Peyer's patch (tissue), 4 donors: ENCODE results near the gene KRT9. TPM values are rescaled to one million over a fixed set of nuclear protein-coding genes. Genes with fewer than 3 reads are reported as not detected.
A peak's percentile ranks its signal among the peaks of the same experiment; 100 is the strongest.

ENCODE experiments used
- DNase-seq, 3 donors: peaks; one replicate each; pipeline ENCODE4 v3.0.0-alpha.2; 2017 to 2019
- H3K27ac ChIP-seq, 4 donors: fragments of 200-600 bp; sonication (generic); one replicate each; pipeline ENCODE4 v1.5.1; 2016 to 2019
- H3K27me3 ChIP-seq, 2 donors: fragments of 200-600 bp; sonication (generic); one replicate each; pipeline ENCODE4 v1.5.1; 2019
- H3K36me3 ChIP-seq, 3 donors: fragments of 200-600 bp; sonication (generic); one replicate each; pipeline ENCODE4 v1.5.1; 2016 to 2019
- H3K4me1 ChIP-seq, 4 donors: fragments of 200-600 bp; sonication (generic); one replicate each; pipeline ENCODE4 v1.5.1; 2016 to 2019
- H3K4me3 ChIP-seq, 4 donors: fragments of 200-600 bp; sonication (generic); 1 replicate in 3 of 4; 2 replicates in 1 of 4; pipeline ENCODE4 v1.5.1; 2016 to 2019; ENCODE audit warnings: mild to moderate bottlenecking in 1 of 4
- H3K9me3 ChIP-seq, 4 donors: fragments of 200-600 bp; sonication (generic); one replicate each; pipeline ENCODE4 v1.5.1; 2016 to 2019; ENCODE audit warnings: mild to moderate bottlenecking in 1 of 4
- CTCF ChIP-seq, 6 experiments: fragments of 450-650 bp in 4 of 6; fragments of 200-600 bp in 2 of 6; sonication (generic) in 1 of 6; IDR thresholded peaks; one replicate each; pipeline ENCODE4 v1.5.1; 2017 to 2019; ENCODE audit warnings: antibody characterized with exemption in 6 of 6, mild to moderate bottlenecking in 3 of 6, moderate library complexity in 1 of 6
- POLR2A ChIP-seq, 2 donors: fragments of 450-650 bp; IDR thresholded peaks; one replicate each; pipeline ENCODE4 v1.5.1; 2017; ENCODE audit warnings: antibody characterized with exemption in 2 of 2, mild to moderate bottlenecking in 2 of 2, moderate library complexity in 2 of 2
- total RNA-seq, 4 donors: library from RNA; depleted of rRNA; stranded (reverse); fragments of >200 nt; gene quantifications; one replicate each; pipeline ENCODE4 v1.1.0, GENCODE V29; 2016

Gene KRT9
- total RNA-seq, 4 donors from 2014 or later = not detected

- TF ChIP-seq CTCF (IDR thresholded peaks at IDR 0.05) = no peak
- no peak for TF ChIP-seq POLR2A (IDR thresholded peaks at IDR 0.05)
- peak overlapping the region in 1 of 4 donors; percentile 12 for H3K27ac ChIP-seq
- H3K9me3 ChIP-seq = peaks cover 0 to 3% (median 0%) of the 10 kb centered on the region in 4 donors
- no peaks in the 10 kb centered on the region for H3K36me3 ChIP-seq
- H3K4me1 ChIP-seq = peaks cover 0 to 34% (median 3%) of the 10 kb centered on the region in 4 donors
- DNase-seq = no peak
- H3K4me3 ChIP-seq = no peak overlapping the region
- H3K27me3 ChIP-seq = no peaks in the 10 kb centered on the region
Measured at GRCh38 chr17:41551365-41551764, 20.5 kb downstream of the KRT9 start.

- peak in 2 of 3 donors; percentile 83 to 88 for DNase-seq
Measured at GRCh38 chr17:41549596-41550039, 22.2 kb downstream of the KRT9 start.

GRCh38 chr17:41548844-41549595 is 22.8 kb downstream of the KRT9 start:
- H3K9me3 ChIP-seq = peaks cover 0 to 3% (median 0%) of the 10 kb centered on the region in 4 donors
- peak overlapping the region; percentile 35 to 95 (median 90) for H3K27ac ChIP-seq
- H3K4me3 ChIP-seq = peak overlapping the region in 3 of 4 donors; percentile 1 to 48 (median 35)
- no peaks in the 10 kb centered on the region for H3K36me3 ChIP-seq
- peak; percentile 74 to 94 (median 94) for DNase-seq
- peak; percentile 69 to 95 (median 82) for TF ChIP-seq CTCF (IDR thresholded peaks at IDR 0.05)
- peak; percentile 51 to 79 for TF ChIP-seq POLR2A (IDR thresholded peaks at IDR 0.05)
- H3K27me3 ChIP-seq = no peaks in the 10 kb centered on the region
- H3K4me1 ChIP-seq = peaks cover 0 to 25% (median 1%) of the 10 kb centered on the region in 4 donors

More at GRCh38 chr17:41549596-41550039, 22.2 kb downstream of the KRT9 start:
- peaks cover 0 to 3% (median 0%) of the 10 kb centered on the region in 4 donors for H3K9me3 ChIP-seq
- peak overlapping the region in 1 of 4 donors; percentile 35 for H3K4me3 ChIP-seq
- no peak for TF ChIP-seq CTCF (IDR thresholded peaks at IDR 0.05)
- TF ChIP-seq POLR2A (IDR thresholded peaks at IDR 0.05) = peak; percentile 52 to 84
- no peaks in the 10 kb centered on the region for H3K27me3 ChIP-seq
- no peaks in the 10 kb centered on the region for H3K36me3 ChIP-seq
- H3K4me1 ChIP-seq = peaks cover 0 to 30% (median 1%) of the 10 kb centered on the region in 4 donors
- peak overlapping the region in 3 of 4 donors; percentile 84 to 95 (median 95) for H3K27ac ChIP-seq

- Histone ChIP-seq H3K27ac (peak overlapping the region; percentile 35 to 95 (median 90)), H3K4me3 (peak overlapping the region in 3 of 4 donors; percentile 1 to 48 (median 35))
Measured at GRCh38 chr17:41547921-41548843, 23.7 kb downstream of the KRT9 start.

More at GRCh38 chr17:41547921-41548843, 23.7 kb downstream of the KRT9 start:
- DNase-seq = peak in 2 of 3 donors; percentile 85
- no peaks in the 10 kb centered on the region for H3K36me3 ChIP-seq
- H3K27me3 ChIP-seq = no peaks in the 10 kb centered on the region
- peaks cover 0 to 30% (median 1%) of the 10 kb centered on the region in 4 donors for H3K4me1 ChIP-seq
- H3K9me3 ChIP-seq = peaks cover 0 to 3% (median 0%) of the 10 kb centered on the region in 4 donors
- no peak for TF ChIP-seq CTCF (IDR thresholded peaks at IDR 0.05)
- peak; percentile 30 to 72 for TF ChIP-seq POLR2A (IDR thresholded peaks at IDR 0.05)
